ENCODE results near the gene ZBTB40. TPM values are rescaled to one million over a fixed set of nuclear protein-coding genes. Genes with fewer than 3 reads are reported as not detected.

Gene ZBTB40
- total RNA-seq, 1 donor from 2014 or later = 15.3 TPM

DNA sequence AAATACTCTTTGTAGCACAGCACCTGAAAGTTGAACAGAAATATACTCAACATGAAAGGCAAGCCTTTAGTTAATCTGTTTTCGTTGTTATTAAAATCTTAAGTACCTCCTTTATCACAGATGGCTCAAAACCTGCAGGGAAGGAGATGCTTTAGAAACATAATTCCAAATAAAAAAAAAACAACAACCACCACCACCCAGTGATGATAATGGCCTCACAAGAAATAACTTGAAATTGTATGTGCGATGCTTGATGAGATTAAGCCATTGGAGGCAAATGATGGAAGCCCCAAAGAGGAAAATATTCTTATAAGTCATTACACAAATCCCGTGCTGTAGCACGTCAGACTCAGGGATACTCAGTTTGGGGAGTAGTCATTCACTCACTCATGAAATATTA, 24.9 kb upstream of the ZBTB40 start:
- H3K79me2 ChIP-seq (ENCODE audit: insufficient read depth, low read length) = no peaks in the 10 kb centered on the region
- Mint-ChIP-seq H3K4me3 (ENCODE audit: unreplicated experiment) (no peak overlapping the region), H3K4me1 (ENCODE audit: low read depth, unreplicated experiment) (no peaks in the 10 kb centered on the region), H3K27ac (ENCODE audit: unreplicated experiment) (no peak overlapping the region), H3K9me3 (ENCODE audit: unreplicated experiment) (no peaks in the 10 kb centered on the region), H3K27me3 (ENCODE audit: low read depth, unreplicated experiment) (peaks cover 10% of the 10 kb centered on the region), H3K36me3 (ENCODE audit: low read depth, unreplicated experiment) (no peaks in the 10 kb centered on the region)
- H3K4me1 ChIP-seq (ENCODE audit: insufficient read depth, low read length) = no peaks in the 10 kb centered on the region
- no peak overlapping the region for H2AFZ ChIP-seq (ENCODE audit: low read depth, low read length)
- H4K20me1 ChIP-seq (ENCODE audit: insufficient read depth, low read length) = no peaks in the 10 kb centered on the region
- no peak overlapping the region for H3K4me2 ChIP-seq (ENCODE audit: low read length)
- no peak for FAIRE-seq
- no peak for DNase-seq (ENCODE audit: low read depth)
- peaks cover 4% of the 10 kb centered on the region for H3K27me3 ChIP-seq (ENCODE audit: insufficient read depth, low read length)
- H3K27ac ChIP-seq (ENCODE audit: low read depth, low read length) = no peak overlapping the region
- TF ChIP-seq CTCF (IDR thresholded peaks at IDR 0.05; ENCODE audit: insufficient read depth, low read depth, low read length) (no peak), EZH2 (IDR thresholded peaks at IDR 0.05; ENCODE audit: insufficient read depth, low read length) (no peak)
- no peak overlapping the region for H3K9ac ChIP-seq (ENCODE audit: low read length)
- no peaks in the 10 kb centered on the region for H3K36me3 ChIP-seq (ENCODE audit: insufficient read depth, low read length)
- H3K9me3 ChIP-seq (ENCODE audit: insufficient read depth, low read depth, low read length) = no peaks in the 10 kb centered on the region
- H3K4me3 ChIP-seq (ENCODE audit: insufficient read depth, low read depth, low read length) = no peak overlapping the region

DNA sequence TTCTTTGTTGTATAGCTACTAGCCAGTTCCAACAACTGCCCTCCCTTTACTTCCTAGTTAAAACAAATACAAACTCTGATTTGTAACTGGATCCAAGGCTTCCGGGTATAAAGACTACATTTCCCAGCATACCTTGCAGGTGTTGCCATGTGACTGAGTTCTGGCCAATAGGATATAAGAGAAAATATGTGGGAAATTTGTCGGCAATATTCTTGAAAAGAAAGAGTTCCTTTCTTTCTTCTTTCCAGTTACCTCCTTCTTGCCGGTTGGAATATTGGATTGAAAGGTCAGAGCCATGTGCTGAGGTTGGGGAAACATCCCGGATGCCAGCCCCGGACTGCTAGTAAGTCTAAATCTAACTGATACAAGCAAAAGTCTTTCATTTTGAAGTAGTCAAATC, 23.0 kb upstream of the ZBTB40 start:
- H3K4me3 ChIP-seq (ENCODE audit: insufficient read depth, low read depth, low read length) = peak overlapping the region; percentile 45
- H3K27me3 Mint-ChIP-seq (ENCODE audit: low read depth, unreplicated experiment) = peaks cover 5% of the 10 kb centered on the region
- no peaks in the 10 kb centered on the region for H3K4me1 ChIP-seq (ENCODE audit: insufficient read depth, low read length)
- no peaks in the 10 kb centered on the region for H3K4me1 Mint-ChIP-seq (ENCODE audit: low read depth, unreplicated experiment)
- peak overlapping the region; percentile 64 for H2AFZ ChIP-seq (ENCODE audit: low read depth, low read length)
- H3K4me3 Mint-ChIP-seq (ENCODE audit: unreplicated experiment) = no peak overlapping the region
- H3K79me2 ChIP-seq (ENCODE audit: insufficient read depth, low read length) = no peaks in the 10 kb centered on the region
- H3K9ac ChIP-seq (ENCODE audit: low read length) = peak overlapping the region; percentile 44
- H3K36me3 ChIP-seq (ENCODE audit: insufficient read depth, low read length) = no peaks in the 10 kb centered on the region
- H3K9me3 ChIP-seq (ENCODE audit: insufficient read depth, low read depth, low read length) = no peaks in the 10 kb centered on the region
- no peaks in the 10 kb centered on the region for H4K20me1 ChIP-seq (ENCODE audit: insufficient read depth, low read length)
- TF ChIP-seq CTCF (IDR thresholded peaks at IDR 0.05; ENCODE audit: insufficient read depth, low read depth, low read length) (no peak), EZH2 (IDR thresholded peaks at IDR 0.05; ENCODE audit: insufficient read depth, low read length) (no peak)
- peak overlapping the region; percentile 72 for H3K4me2 ChIP-seq (ENCODE audit: low read length)
- no peaks in the 10 kb centered on the region for H3K27me3 ChIP-seq (ENCODE audit: insufficient read depth, low read length)
- DNase-seq (ENCODE audit: low read depth) = peak; percentile 27
- no peaks in the 10 kb centered on the region for H3K9me3 Mint-ChIP-seq (ENCODE audit: unreplicated experiment)
- H3K27ac Mint-ChIP-seq (ENCODE audit: unreplicated experiment) = no peak overlapping the region
- no peak for FAIRE-seq
- H3K36me3 Mint-ChIP-seq (ENCODE audit: low read depth, unreplicated experiment) = no peaks in the 10 kb centered on the region
- H3K27ac ChIP-seq (ENCODE audit: low read depth, low read length) = no peak overlapping the region

- Histone ChIP-seq H3K27ac (ENCODE audit: low read depth, low read length) (no peak overlapping the region), H3K4me2 (ENCODE audit: low read length) (no peak overlapping the region), H3K27me3 (ENCODE audit: insufficient read depth, low read length) (no peaks in the 10 kb centered on the region), H3K79me2 (ENCODE audit: insufficient read depth, low read length) (no peaks in the 10 kb centered on the region), H3K9ac (ENCODE audit: low read length) (no peak overlapping the region), H3K4me1 (ENCODE audit: insufficient read depth, low read length) (no peaks in the 10 kb centered on the region), H2AFZ (ENCODE audit: low read depth, low read length) (no peak overlapping the region), H4K20me1 (ENCODE audit: insufficient read depth, low read length) (no peaks in the 10 kb centered on the region), H3K4me3 (ENCODE audit: insufficient read depth, low read depth, low read length) (no peak overlapping the region), H3K9me3 (ENCODE audit: insufficient read depth, low read depth, low read length) (no peaks in the 10 kb centered on the region), H3K36me3 (ENCODE audit: insufficient read depth, low read length) (no peaks in the 10 kb centered on the region)
- no peaks in the 10 kb centered on the region for H3K27me3 Mint-ChIP-seq (ENCODE audit: low read depth, unreplicated experiment)
- H3K4me3 Mint-ChIP-seq (ENCODE audit: unreplicated experiment) = no peak overlapping the region
- H3K36me3 Mint-ChIP-seq (ENCODE audit: low read depth, unreplicated experiment) = no peaks in the 10 kb centered on the region
- no peaks in the 10 kb centered on the region for H3K9me3 Mint-ChIP-seq (ENCODE audit: unreplicated experiment)
- no peak for DNase-seq (ENCODE audit: low read depth)
- H3K4me1 Mint-ChIP-seq (ENCODE audit: low read depth, unreplicated experiment) = no peaks in the 10 kb centered on the region
- TF ChIP-seq EZH2 (IDR thresholded peaks at IDR 0.05; ENCODE audit: insufficient read depth, low read length) (no peak), CTCF (IDR thresholded peaks at IDR 0.05; ENCODE audit: insufficient read depth, low read depth, low read length) (no peak)
- no peak overlapping the region for H3K27ac Mint-ChIP-seq (ENCODE audit: unreplicated experiment)
- FAIRE-seq = no peak
Observed at GRCh38 chr1:22431965-22432364, 19.7 kb upstream of the ZBTB40 start.

Data from astrocyte (in vitro differentiated cells and primary cell).